B cell (primary cell): ENCODE data around the gene PAPOLB.

ENCODE experiments used
- CTCF ChIP-seq: fragments of 200-600 bp; IDR thresholded peaks from one replicate; pipeline ENCODE4 v1.8.0; 2022; ENCODE audit warnings: antibody characterized with exemption, mild to moderate bottlenecking
- EZH2 ChIP-seq: IDR thresholded peaks from 2 replicates; pipeline ENCODE4 v1.6.1; 2012; ENCODE audit warnings: borderline replicate concordance, low read depth, mild to moderate bottlenecking, moderate library complexity, low read length; ENCODE audit not compliant: insufficient read depth, poor library complexity, severe bottlenecking

DNA sequence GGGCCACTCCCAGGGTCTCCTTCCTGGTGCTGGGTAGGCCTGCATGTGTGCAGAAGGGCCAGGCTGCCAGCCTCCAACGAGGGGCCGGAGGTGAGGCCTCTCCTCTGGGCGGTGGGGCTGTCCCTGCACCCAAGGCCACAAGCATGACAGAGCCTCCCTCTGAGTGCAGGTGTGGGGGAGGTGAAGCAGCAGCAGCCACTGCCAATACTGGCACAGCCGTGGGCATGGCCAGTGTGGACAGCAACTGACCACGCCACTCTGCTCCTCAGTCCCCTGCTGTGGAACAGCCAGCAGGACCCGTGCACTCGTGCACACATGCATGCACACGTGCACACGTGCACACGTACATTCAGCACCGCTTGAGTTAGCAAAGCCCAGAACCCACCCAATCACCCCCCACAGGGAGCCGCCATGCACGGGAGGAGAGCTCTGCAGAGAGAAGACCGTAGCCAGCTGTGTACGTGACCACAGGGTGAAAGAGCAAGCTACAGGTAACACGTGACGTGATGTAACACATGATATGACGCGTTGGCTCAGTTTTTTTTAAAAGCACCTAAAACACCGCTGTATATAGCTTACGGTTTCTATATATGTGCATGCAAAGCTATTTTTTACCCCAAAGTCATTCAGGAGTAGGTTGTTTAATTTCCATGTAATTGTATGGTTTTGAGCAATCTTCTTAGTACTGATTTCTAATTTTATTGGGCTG lies 23.1 kb downstream of the PAPOLB start:
- TF ChIP-seq CTCF (no peak), EZH2 (no peak)
